HS-5 (cell line): Measurements from ENCODE around the gene G0S2.

Experiments
- DNase-seq: peaks from one replicate; pipeline ENCODE4 v3.0.0-alpha.2; 2012; ENCODE audit warnings: low read depth

The G0S2 gene

DNA sequence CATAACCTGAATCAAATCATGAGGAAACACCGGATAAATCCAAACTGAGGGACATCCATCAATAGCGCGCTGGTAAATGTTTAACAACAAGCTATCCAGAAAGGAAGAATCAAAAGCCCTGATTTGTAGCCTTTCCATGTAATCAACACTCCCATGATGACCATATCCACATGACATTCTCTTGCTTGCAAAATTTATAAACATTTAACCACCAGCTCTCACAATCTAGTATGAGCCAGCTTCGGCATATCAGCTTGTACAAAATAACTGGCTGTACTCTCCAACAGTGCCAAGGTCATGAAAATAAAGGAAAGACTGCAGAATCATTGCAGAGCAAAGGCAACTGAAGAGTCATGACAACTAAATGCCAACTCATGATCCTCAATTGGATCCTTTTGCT, 45.1 kb downstream of the G0S2 start:
- DNase-seq = no peak

DNA sequence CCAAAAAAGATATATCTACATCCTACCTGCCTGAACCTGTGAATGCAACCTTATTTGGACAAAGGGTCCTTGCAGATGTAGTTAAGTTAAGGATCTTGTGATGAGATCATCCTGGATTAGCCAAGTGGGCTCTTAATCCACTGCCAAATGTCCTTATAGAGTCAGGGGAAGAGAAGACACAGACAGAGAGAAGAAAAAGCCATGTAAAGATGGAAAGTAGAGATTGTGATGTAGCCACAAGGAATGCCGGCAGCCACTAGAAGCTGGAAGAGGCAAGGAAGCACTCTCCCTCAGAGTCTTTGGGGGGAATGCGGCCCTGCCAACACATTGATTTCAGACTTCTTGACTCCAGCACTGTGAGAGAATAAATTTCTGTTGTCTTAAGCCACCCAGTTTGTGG, 45.6 kb downstream of the G0S2 start:
- DNase-seq = no peak

DNA sequence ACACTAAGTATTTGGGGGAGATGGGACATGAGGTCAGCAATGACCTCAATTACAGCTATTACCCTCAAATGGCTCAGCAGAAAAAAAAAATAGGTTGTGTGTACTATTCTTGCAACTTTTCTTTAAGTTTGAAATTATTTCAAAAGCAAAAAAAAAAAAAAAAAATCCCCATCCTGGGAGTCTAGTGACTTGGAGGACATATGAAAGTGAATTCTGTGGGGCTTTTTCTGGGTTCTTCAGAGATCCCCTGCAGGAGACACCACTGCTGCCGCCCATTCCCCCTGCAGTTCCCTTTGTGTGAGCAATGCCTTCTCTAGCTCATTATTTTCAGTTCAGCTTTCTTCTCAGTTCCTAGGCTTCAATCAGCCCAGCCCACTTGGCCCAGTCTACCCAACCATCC, 46.1 kb downstream of the G0S2 start:
- DNase-seq = no peak

DNA sequence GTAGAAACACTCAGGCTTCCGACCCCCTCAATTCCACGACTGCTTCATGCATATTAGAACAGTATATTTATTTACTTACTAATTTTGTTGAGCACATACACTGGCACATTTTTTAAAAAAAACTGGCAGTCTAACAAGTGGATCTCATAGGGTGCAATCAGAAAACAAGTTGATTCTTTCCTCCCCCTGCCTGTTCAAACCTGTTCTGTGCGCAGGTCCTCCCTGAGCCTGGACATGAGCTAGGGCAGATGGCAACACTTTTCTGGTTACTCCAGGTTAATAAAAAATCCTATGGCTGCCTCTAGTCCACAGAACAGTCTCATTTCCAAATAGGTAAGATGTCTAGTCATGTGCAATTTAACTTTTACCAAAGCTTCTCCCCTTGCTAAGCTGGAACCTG, 48.1 kb downstream of the G0S2 start:
- DNase-seq = no peak

DNA sequence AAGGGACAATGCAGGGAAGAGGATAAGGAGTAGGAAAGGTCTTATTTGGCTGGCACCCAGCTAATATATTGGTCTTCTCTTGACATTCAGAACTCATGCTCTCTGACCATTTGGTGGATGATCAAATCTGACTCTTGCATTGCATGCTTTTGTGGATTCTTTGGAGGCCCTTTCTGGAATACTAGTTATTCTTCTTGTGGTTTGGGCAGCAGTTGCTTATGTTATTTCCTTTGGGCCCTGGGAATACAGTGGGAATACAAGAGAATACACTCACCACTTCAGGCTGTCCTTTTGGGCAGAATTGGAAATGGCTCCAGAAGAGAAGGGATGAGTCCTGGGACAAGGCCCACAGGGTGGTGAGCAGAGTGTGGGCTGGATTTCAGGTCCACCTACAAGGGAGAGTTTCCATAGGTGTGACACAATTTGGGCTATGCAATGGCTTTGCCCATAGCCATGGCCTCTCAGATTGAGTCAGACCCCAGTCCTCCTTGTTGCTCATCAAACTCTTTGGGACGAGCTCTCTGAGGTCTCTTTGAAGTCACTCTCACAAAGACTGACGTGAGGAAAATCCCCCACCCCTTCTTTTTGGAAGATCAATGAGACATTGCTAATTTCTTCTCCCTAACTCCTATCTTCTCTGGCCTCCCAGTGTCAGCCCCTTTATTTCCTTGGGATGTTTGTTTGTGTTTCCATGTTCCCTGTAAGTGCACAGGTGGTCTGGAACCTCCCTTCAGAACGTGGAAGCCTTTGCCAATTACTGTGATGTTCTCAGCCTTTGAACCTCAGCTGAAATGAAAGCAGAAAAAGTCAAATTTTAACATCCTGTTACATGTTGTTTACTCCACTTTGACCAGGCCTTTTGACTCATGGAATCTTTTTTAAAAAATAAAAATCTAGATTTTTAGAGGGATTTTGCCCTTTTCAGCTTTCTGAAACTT, 48.8 kb downstream of the G0S2 start:
- DNase-seq = no peak
